LNCAP (cell line): ENCODE measurements around the gene GPR137.

Source experiments
- TF ChIP-seq, protein P1 (sequence below): fragments of 450-650 bp; IDR thresholded peaks from 2 replicates; pipeline ENCODE4 v1.5.1; 2017; ENCODE audit warnings: mild to moderate bottlenecking

Gene GPR137

DNA sequence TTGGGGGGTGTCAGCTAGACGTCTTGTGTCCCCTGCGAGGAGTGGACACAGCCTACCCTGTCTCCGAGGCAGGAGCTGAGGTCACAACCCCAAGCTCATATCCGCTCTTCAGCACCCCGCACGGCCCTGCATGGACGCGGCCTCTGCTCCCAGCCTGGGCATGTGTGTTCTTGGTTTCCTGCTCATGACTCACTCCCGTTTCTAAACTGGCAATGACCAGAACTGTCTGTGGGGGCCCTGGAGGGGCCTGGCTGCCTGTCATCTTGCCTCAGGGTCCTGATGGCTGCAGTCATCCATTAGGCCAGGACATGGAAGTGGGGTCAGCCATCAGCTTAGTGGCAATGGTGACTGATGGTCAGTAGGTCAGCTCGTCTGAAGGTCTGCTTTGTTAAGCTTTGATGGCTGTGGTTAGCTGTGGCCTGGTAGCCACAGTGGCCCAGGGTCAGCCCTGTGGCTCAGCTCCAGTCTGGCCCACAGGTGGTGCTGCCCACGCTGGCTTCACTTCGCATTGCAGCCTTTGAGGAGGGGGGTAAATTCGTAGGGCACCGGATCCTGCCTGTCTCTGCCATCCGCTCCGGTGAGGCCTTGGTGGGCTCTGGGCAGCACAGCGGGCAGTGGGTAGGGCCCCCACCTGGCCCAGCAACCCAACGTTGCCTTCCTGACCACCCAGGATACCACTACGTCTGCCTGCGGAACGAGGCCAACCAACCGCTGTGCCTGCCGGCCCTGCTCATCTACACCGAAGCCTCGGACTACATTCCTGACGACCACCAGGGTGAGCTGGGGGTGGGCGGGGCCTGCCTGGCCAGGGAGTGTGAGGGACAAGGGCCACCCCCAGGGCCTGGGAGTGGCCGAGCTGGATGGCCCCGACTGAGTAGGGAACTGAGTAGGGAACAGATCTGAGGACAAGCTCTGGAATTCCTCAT, 22.4 kb upstream of the GPR137 start:
- TF ChIP-seq, protein P1, sequence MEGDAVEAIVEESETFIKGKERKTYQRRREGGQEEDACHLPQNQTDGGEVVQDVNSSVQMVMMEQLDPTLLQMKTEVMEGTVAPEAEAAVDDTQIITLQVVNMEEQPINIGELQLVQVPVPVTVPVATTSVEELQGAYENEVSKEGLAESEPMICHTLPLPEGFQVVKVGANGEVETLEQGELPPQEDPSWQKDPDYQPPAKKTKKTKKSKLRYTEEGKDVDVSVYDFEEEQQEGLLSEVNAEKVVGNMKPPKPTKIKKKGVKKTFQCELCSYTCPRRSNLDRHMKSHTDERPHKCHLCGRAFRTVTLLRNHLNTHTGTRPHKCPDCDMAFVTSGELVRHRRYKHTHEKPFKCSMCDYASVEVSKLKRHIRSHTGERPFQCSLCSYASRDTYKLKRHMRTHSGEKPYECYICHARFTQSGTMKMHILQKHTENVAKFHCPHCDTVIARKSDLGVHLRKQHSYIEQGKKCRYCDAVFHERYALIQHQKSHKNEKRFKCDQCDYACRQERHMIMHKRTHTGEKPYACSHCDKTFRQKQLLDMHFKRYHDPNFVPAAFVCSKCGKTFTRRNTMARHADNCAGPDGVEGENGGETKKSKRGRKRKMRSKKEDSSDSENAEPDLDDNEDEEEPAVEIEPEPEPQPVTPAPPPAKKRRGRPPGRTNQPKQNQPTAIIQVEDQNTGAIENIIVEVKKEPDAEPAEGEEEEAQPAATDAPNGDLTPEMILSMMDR = no peak

DNA sequence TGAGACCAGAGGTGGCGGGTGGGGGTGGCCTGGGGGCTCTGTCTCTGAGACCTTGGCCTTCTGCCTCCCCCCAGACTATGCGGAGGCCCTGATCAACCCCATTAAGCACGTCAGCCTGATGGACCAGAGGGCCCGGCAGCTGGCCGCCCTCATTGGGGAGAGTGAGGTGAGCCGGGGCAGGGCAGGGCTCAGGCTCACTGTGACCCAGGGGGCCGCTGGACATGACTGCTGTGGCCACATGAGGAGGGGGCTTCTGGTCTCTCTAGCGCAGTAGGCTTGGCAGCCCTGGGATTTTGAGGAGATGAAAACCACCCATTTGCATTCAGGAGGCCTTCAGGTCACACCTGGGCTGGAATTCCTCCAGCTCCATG, 21.7 kb upstream of the GPR137 start:
- TF ChIP-seq, protein P1 = no peak

DNA sequence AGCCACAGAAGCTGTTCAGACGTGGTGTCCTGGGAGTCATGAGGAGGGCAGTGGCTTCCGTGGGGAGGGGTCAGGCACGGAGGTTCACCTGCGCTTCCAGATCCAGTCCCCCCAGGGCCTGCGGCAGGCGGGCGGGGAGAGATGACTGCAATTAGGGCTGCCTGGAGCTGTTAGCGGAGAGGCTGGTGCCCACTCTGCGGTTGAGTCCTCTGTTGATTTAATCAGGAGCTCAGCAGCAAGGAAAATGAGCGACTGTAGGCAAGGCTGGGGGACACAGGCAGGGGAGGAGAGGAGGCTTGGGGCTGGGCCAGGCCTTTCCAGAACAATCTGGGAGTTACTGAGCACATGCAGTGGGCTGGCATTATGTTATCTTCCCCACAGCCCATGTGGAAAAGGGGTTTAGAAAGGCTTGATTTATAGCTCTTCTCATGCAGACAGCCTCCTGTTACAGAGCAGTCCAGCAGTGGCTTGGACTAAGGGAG, 21.2 kb upstream of the GPR137 start:
- TF ChIP-seq, protein P1 = no peak

DNA sequence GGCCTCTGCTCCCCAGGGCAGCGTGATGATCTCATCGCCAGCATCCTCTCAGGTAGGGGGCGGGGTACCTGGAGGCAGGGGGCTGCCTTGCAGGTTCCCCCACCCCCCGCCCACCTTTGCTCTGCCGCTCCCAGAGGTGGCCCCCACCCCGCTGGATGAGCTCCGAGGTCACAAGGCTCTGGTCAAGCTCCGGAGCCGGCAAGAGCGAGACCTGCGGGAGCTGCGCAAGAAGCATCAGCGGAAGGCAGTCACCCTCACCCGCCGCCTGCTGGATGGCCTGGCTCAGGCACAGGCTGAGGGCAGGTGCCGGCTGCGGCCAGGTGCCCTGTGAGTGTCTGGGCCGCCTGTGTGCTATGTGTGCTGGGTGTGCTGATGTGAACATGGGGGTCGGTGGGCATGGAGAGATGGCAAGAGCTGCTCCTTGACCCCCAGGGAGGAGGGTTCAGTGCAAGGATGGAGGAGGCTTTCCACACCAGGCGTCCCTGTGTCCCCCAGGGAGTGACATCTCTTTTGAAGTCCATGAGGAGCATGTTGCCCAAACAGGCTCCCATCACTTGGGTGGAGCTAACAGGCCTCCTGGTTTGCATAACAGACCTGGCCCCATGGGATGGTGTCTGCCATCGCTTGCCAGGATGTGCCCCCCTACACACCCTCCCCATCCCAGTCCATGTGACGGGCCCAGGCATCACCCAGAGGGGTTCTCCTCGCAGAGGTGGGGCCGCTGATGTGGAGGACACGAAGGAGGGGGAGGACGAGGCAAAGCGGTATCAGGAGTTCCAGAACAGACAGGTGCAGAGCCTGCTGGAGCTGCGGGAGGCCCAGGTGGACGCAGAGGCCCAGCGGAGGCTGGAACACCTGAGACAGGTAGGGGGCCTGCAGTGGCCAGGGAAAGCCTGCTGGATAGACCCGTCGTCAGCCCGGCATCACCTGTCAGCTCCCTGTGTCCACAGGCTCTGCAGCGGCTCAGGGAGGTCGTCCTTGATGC, 20.2 kb upstream of the GPR137 start:
- TF ChIP-seq, protein P1 = no peak

DNA sequence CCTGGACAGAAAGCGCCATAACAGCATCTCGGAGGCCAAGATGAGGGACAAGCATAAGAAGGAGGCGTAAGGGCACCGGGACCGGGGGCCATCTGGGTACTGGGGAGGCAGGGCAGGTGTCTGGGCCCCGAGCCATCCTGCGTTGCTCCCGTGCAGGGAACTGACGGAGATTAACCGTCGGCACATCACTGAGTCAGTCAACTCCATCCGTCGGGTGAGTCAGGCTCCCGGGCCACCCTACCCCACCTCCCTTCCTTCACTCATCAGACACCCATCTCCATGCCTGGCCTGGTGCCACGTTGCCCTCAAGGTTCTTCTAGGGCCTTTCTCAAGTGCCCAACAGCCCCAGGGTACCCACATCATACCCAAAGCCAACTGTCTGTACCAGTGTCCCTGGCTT, 19.3 kb upstream of the GPR137 start:
- TF ChIP-seq, protein P1 = no peak

DNA sequence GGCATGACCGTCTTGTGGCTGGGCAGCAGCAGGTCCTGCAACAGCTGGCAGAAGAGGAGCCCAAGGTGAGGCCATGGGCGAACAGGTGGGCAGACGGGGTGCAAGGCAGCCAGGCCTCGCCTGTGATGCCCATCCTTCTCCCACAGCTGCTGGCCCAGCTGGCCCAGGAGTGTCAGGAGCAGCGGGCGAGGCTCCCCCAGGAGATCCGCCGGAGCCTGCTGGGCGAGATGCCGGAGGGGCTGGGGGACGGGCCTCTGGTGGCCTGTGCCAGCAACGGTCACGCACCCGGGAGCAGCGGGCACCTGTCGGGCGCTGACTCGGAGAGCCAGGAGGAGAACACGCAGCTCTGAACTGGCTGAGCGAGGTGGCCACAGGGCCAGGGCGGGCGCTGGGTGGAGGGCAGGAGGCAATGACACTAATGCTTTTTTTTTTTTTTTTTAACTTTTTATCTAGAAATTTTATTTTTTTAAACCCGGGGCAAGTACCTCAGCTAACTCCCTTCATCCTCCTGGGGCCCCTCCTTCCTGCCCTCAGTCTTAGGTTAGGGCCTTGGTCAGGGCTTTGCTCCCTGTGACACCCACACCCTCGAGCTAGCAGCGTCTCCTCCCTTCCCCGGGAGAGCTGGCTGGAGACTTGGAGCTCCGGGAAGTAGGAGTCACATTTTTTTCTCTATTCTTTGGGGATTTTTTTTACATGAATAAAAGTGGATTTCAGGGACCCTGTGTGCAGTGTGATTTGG, 18.3 kb upstream of the GPR137 start:
- TF ChIP-seq, protein P1 = no peak
